ENCODE results near the gene AOX1.
"Not testable (repeated sequence)": the region's sequence is repeated elsewhere in the genome, so short reads cannot be mapped to it uniquely, and the experiment has no call there.

Gene AOX1

DNA sequence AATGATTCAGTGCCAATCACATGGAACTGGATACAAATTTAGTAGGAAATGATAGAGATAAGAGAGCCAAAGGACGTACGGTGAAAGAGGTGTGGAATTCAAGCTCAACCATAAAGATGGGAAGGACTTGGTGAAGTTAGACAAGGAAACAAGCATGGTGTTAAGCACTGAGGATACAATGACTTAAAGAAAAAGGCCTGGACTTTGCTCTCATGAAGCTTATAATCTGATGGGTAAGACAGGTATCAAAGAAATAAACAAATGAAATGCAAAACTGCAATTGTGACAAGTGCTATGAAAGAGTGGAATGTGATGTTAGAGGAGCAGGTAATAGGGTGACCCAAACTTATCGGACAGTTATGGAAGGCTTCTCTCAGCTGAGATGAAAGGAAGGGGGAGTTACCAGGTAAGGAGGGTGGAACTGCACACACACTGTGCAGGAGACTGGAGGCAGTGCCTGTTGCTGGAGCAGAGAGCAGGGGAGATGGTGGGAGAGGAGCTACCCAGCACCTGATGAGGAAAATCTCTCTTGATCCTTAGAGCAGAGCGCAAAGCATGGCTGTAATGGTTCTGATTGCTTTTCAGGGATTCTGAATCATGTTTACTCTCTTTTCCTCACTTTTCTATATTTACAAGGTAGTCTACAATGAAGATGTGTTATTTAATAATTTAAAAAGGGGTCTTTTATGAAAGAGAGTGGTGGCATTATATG lies 118.3 kb downstream of the AOX1 start:
- no peak for DNase-seq

DNA sequence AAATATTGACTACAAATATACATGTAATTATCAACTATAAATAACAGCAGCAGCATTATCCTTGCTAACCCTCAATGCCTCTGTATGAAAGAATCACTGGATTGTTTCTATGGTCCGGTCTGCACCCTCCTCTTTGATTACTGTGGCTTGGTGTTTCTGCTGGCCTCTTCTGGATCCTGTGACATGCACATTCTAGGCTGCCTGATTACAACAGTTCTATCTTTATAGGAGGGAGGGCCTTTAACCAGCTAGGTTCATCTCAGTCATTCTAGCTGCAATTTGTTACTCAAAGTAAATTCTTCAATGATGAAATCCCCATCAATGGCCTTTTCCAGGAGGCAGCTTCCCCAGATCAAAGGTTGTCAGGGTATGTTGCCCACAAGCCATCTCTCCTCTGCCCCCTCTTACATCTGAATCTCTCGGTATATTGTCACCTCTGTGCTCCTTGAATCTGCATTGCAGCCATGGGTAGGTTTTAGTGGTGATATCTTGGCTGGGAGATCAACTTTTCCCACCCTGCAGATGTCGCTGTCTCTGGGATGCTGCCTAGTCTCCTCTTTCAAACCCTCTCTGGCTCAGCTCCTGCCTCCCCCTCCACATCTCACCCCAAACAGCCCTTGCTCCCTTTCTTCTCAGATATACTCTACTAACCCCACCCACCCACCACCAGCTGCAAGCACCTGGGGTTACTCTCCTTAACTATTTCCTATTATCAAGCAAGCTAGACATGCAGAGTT lies 119.7 kb downstream of the AOX1 start:
- DNase-seq = no peak

DNA sequence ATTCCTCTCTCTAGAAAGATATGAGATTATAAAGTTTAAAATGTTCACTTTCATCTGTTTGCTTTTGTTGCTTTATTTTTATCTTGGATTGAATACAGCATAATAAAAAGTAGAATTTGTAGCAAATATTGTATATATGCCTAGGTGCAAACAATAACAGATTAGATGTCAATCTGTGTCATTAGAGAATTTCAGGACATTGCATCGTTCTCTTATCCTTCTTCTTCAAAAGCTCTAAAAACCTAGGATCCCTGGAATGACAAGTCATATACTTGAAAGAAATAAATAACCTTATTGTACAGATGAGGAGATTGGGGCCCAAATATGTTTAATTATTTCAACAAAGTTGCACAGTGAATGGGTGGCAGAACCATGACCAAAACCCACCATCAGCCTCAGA lies 123.1 kb downstream of the AOX1 start:
- no peak for DNase-seq

DNA sequence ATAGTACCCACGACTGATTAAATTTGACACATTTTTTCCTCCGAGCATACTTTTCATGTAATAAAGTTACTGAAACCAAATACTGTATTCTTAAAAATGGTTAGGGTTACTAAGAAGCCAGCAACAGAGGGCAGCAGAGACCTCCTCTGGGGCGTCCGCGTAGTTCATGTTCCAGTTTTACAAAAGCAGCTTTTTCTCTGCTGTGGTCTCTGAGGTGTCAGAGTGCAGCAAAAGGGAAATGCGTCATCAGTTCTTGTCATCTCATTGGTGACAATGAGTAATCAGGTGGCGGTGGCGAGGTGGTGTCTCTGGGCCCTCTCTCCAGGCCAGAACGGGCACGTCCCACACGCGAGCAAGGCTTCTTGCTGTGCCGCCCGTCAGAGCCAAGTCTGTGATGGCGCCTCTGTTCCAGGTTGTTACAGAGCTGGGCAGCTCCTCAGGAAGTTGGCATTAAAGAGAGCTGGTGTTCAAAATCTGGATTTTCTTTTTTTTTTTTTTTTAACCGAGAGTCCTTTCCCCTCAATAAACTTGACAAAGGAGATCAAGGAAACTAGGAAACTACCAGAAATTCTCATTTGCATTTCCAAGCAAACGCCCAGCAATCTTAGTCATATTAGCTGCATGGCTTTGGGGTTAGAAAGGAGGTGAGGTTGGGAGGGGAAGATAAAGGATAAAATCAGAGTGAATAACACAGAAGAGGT lies 127.3 kb downstream of the AOX1 start:
- DNase-seq = peak; percentile 99

DNA sequence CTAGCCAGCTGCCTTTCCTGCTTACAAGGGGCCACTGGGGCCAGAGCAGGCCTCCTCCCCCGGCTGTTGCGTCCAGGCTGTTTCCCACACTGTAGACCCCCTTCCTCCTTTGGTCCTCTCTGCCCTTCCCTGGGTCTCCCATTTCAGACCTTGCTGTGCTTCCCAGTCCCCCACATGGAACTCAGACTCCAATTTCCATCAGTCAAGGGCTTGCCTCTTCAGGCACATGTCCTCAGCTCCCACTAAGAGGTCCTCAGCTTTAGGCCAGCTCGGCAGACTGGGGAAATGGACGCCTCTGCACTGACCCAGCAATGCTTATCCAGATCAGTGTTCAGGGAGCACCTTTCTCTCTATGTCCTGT lies 127.9 kb downstream of the AOX1 start:
- DNase-seq = no peak

DNA sequence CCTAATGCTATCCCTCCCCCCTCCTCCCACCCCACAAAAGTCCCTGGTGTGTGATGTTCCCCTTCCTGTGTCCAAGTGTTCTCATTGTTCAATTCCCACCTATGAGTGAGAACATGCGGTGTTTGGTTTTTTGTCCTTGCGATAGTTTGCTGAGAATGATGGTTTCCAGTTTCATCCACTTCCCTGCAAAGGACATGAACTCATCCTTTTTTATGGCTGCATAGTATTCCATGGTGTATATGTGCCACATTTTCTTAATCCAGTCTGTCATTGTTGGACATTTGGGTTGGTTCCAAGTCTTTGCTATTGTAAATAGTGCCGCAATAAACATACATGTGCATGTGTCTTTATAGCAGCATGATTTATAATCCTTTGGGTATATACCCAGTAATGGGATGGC lies 129.2 kb downstream of the AOX1 start:
- DNase-seq = not testable (repeated sequence)

DNA sequence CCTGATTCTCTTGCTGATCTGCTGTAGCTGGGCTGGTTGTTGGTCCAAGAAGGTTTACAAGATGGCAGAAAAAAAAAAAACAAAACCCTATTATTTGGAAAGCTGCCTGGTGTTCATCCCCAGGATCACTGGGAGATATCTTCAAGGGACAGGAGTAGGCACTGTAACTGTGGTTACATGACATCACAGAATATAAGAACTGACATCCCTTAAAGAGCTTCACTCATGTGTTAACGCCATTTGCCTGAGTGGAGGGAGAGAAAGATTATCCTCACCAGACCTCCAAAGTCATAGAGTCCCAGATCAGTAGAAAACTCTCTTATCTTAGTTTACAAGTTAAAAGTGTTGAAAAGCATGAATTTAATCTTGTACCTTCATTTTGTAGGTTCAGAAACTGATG lies 130.6 kb downstream of the AOX1 start:
- DNase-seq = no peak
